Heart left ventricle (tissue), 16 donors: ENCODE measurements around the gene SRGAP1. TPM values are rescaled to one million over a fixed set of nuclear protein-coding genes. Genes with fewer than 3 reads are reported as not detected.

Experiments
- ATAC-seq, 4 donors: fragments of 200-7000 bp; cut with Tn5 transposase; one replicate each; pipeline ENCODE4 v1.9.1; 2020 to 2022; ENCODE audit warnings: moderate library complexity in 4 of 4, mild to moderate bottlenecking in 3 of 4, moderate number of reproducible peaks in 1 of 4
- DNase-seq, 5 donors: peaks; one replicate each; pipeline ENCODE4 v3.0.0-alpha.2; 2020
- H3K27ac ChIP-seq, 12 donors: fragments of 200-600 bp; sonication (generic) in 4 of 12; one replicate each; pipeline versions ENCODE4 v1.5.0 to v1.8.0; 2016 to 2022; ENCODE audit warnings: mild to moderate bottlenecking in 2 of 12
- H3K27me3 ChIP-seq, 9 donors: fragments of 200-600 bp; sonication (generic) in 2 of 9; one replicate each; pipeline versions ENCODE4 v1.5.1 to v1.8.0; 2016 to 2022; ENCODE audit warnings: mild to moderate bottlenecking in 3 of 9
- H3K36me3 ChIP-seq, 9 donors: fragments of 200-600 bp; sonication (generic) in 2 of 9; one replicate each; pipeline versions ENCODE4 v1.5.0 to v1.8.0; 2018 to 2022; ENCODE audit warnings: mild to moderate bottlenecking in 2 of 9
- H3K4me1 ChIP-seq, 12 donors: fragments of 200-600 bp; sonication (generic) in 4 of 12; one replicate each; pipeline versions ENCODE4 v1.5.0 to v1.8.0; 2016 to 2022; ENCODE audit warnings: mild to moderate bottlenecking in 3 of 12
- H3K4me3 ChIP-seq, 12 donors: fragments of 200-600 bp; sonication (generic) in 4 of 12; one replicate each; pipeline versions ENCODE4 v1.5.0 to v1.8.0; 2017 to 2022; ENCODE audit warnings: mild to moderate bottlenecking in 9 of 12, moderate library complexity in 4 of 12
- H3K9me3 ChIP-seq, 12 donors: fragments of 200-600 bp; sonication (generic) in 4 of 12; one replicate each; pipeline versions ENCODE4 v1.5.0 to v1.8.0; 2016 to 2022; ENCODE audit warnings: mild to moderate bottlenecking in 1 of 12
- CTCF ChIP-seq, 12 donors: fragments of 200-600 bp; sonication (generic) in 4 of 12; IDR thresholded peaks; one replicate each; pipeline versions ENCODE4 v1.5.0 to v1.8.0; 2018 to 2022; ENCODE audit warnings: antibody characterized with exemption in 12 of 12, mild to moderate bottlenecking in 5 of 12
- POLR2A ChIP-seq, 2 donors: fragments of 450-650 bp; IDR thresholded peaks; one replicate each; pipeline ENCODE4 v1.6.1; 2017; ENCODE audit warnings: antibody characterized with exemption in 2 of 2, mild to moderate bottlenecking in 2 of 2, moderate library complexity in 2 of 2
- WGBS, 4 donors: extraction: QIAGEN DNeasy Blood & Tissue Kit in 2 of 4; methylation state at CpG; one replicate each; pipeline versions ENCODE4 v1.1.5 to v1.1.7; 2013 to 2018; 5-methylcytosine and 5-hydroxymethylcytosine counted together
- intact Hi-C, 10 donors: fragments of 100-400 bp; cut with DNase I; formaldehyde crosslinking; loops; one replicate each; pipeline versions ENCODE4 v1.11.1 to v1.14.2; 2022
- polyA plus RNA-seq, 2 donors: library from polyadenylated mRNA; stranded (reverse); fragments of 200-250 nt; gene quantifications; one replicate each; pipeline ENCODE4 v1.2.3, GENCODE V29; 2013
- total RNA-seq, 9 donors: library from RNA; depleted of rRNA in 2 of 9; stranded (reverse); fragments of >200 nt in 2 of 9; fragmentation: NEBNext Ultra II Directional in 3 of 9; extraction: Animal tissue kit (Norgen Biotek cat#: 25700) in 3 of 9; gene quantifications; one replicate each; pipeline versions ENCODE4 v1.1.0 to v1.2.4, GENCODE V29; 2016 to 2023
- donor health status: ischemic (EF 13 %, LVEDD 7.1; RV severe dilation, severe dysfunction).
- donor health status: healthy with polysubstance abuse.
- donor health status: DM: no; HTN: yes; CAD: no.
- donor health status: DM: no; HTN: no; CAD: no.
- donor health status: ischemic (EF 25% LVEDD 6.9; RV normal size, moderate dysfunction).
- donor health status: ischemic (EF 25% LVEDD 5.7; RV mildly dilated, moderate dysfunction).
- donor health status: healthy.
- donor health status: DM: yes; HTN: yes; CAD: no.
- donor health status: ischemic (EF 35%, LVEDD 5.7; RV mildly dilated, moderate dysfunction).
- donor health status: nonischemic (EF 11% LVEDD 7.7; RV severe dilation, severe dysfunction).
- donor health status: DM: yes; HTN: yes; CAD: no.
- donor health status: PGD.
- donor health status: ischemic (EF 29% LVEDD 5.4; RV normal size, mild dysfunction).
- donor health status: nonischemic (EF 23%, LVEDD 6.1; RV moderate dilation, normal function).

SRGAP1 gene
- total and polyA plus RNA-seq, 11 donors, result 1.3 to 10.6 (median 4.5) TPM

- Histone ChIP-seq H3K36me3 (no peaks in the 10 kb centered on the region), H3K9me3 (peaks cover 0 to 23% (median 0%) of the 10 kb centered on the region in 12 donors), H3K27me3 (no peaks in the 10 kb centered on the region), H3K4me3 (no peak overlapping the region), H3K4me1 (no peaks in the 10 kb centered on the region), H3K27ac (no peak overlapping the region)
- intact Hi-C loops, result no loop called here
- WGBS, 4 donors, result 93 to 99% (median 97%) methylated on average over 3 of the region's 3 CpGs
- ATAC-seq (no peak), DNase-seq (no peak)
- no peak for TF ChIP-seq POLR2A (IDR thresholded peaks at IDR 0.05)
- TF ChIP-seq CTCF (IDR thresholded peaks at IDR 0.05), result no peak
These were observed 208.6 kb downstream of the SRGAP1 start for GRCh38 chr12:64053117-64053516.

- ATAC-seq (no peak), DNase-seq (no peak)
- Histone ChIP-seq H3K9me3 (peaks cover 0 to 20% (median 0%) of the 10 kb centered on the region in 12 donors), H3K4me3 (no peak overlapping the region), H3K27ac (no peak overlapping the region), H3K36me3 (no peaks in the 10 kb centered on the region), H3K4me1 (no peaks in the 10 kb centered on the region), H3K27me3 (no peaks in the 10 kb centered on the region)
- WGBS, 4 donors, result 87 to 94% (median 89%) methylated on average over 4 of the region's 4 CpGs
- intact Hi-C loops, result no loop called here
- TF ChIP-seq POLR2A (IDR thresholded peaks at IDR 0.05) (no peak), CTCF (IDR thresholded peaks at IDR 0.05) (no peak)
These were observed 209.6 kb downstream of the SRGAP1 start for GRCh38 chr12:64054079-64054520.

- no peak for TF ChIP-seq CTCF (IDR thresholded peaks at IDR 0.05)
- TF ChIP-seq POLR2A (IDR thresholded peaks at IDR 0.05), result no peak
- no peak for ATAC-seq
- peaks cover 0 to 6% (median 0%) of the 10 kb centered on the region in 12 donors for H3K9me3 ChIP-seq
- H3K36me3 ChIP-seq, result no peaks in the 10 kb centered on the region
- no peaks in the 10 kb centered on the region for H3K27me3 ChIP-seq
- no peak overlapping the region for H3K27ac ChIP-seq
- intact Hi-C loops, result no loop called here
- no peak overlapping the region for H3K4me3 ChIP-seq
- 89 to 98% (median 97%) methylated on average over 1 of the region's 1 CpG for WGBS, 4 donors
- H3K4me1 ChIP-seq, result no peaks in the 10 kb centered on the region
- DNase-seq, result no peak
These were observed 212.2 kb downstream of the SRGAP1 start for GRCh38 chr12:64056741-64057140.

- H3K36me3 ChIP-seq, result no peaks in the 10 kb centered on the region
- H3K27me3 ChIP-seq, result no peaks in the 10 kb centered on the region
- DNase-seq (no peak), ATAC-seq (no peak)
- H3K9me3 ChIP-seq, result peaks cover 0 to 2% (median 0%) of the 10 kb centered on the region in 12 donors
- H3K4me3 ChIP-seq, result no peak overlapping the region
- intact Hi-C loops, result no loop called here
- H3K4me1 ChIP-seq, result no peaks in the 10 kb centered on the region
- H3K27ac ChIP-seq, result no peak overlapping the region
- 87 to 89% (median 88%) methylated on average over 3 of the region's 3 CpGs for WGBS, 4 donors
- no peak for TF ChIP-seq POLR2A (IDR thresholded peaks at IDR 0.05)
- TF ChIP-seq CTCF (IDR thresholded peaks at IDR 0.05), result no peak
These were observed 213.2 kb downstream of the SRGAP1 start for GRCh38 chr12:64057706-64058105.
